ENCODE measurements around the gene RALGDS.

GRCh38 chr9:133098871-133099270, 22.2 kb downstream of the RALGDS start:
- no peak for TF ChIP-seq ZBTB26 (CRISPR knock-in tag; IDR thresholded peaks at IDR 0.05; ENCODE audit: borderline replicate concordance)
- TF ChIP-seq, protein P1, sequence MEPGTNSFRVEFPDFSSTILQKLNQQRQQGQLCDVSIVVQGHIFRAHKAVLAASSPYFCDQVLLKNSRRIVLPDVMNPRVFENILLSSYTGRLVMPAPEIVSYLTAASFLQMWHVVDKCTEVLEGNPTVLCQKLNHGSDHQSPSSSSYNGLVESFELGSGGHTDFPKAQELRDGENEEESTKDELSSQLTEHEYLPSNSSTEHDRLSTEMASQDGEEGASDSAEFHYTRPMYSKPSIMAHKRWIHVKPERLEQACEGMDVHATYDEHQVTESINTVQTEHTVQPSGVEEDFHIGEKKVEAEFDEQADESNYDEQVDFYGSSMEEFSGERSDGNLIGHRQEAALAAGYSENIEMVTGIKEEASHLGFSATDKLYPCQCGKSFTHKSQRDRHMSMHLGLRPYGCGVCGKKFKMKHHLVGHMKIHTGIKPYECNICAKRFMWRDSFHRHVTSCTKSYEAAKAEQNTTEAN (CRISPR knock-in tag; conservative IDR thresholded peaks at IDR 0.05), result no peak
- TF ChIP-seq, protein P2, sequence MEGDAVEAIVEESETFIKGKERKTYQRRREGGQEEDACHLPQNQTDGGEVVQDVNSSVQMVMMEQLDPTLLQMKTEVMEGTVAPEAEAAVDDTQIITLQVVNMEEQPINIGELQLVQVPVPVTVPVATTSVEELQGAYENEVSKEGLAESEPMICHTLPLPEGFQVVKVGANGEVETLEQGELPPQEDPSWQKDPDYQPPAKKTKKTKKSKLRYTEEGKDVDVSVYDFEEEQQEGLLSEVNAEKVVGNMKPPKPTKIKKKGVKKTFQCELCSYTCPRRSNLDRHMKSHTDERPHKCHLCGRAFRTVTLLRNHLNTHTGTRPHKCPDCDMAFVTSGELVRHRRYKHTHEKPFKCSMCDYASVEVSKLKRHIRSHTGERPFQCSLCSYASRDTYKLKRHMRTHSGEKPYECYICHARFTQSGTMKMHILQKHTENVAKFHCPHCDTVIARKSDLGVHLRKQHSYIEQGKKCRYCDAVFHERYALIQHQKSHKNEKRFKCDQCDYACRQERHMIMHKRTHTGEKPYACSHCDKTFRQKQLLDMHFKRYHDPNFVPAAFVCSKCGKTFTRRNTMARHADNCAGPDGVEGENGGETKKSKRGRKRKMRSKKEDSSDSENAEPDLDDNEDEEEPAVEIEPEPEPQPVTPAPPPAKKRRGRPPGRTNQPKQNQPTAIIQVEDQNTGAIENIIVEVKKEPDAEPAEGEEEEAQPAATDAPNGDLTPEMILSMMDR (CRISPR knock-in tag; IDR thresholded peaks at IDR 0.05), result no peak
- TF ChIP-seq SIN3A (IDR thresholded peaks at IDR 0.05; ENCODE audit: borderline replicate concordance, low read depth, low read length), result no peak
- TF ChIP-seq, protein P3, sequence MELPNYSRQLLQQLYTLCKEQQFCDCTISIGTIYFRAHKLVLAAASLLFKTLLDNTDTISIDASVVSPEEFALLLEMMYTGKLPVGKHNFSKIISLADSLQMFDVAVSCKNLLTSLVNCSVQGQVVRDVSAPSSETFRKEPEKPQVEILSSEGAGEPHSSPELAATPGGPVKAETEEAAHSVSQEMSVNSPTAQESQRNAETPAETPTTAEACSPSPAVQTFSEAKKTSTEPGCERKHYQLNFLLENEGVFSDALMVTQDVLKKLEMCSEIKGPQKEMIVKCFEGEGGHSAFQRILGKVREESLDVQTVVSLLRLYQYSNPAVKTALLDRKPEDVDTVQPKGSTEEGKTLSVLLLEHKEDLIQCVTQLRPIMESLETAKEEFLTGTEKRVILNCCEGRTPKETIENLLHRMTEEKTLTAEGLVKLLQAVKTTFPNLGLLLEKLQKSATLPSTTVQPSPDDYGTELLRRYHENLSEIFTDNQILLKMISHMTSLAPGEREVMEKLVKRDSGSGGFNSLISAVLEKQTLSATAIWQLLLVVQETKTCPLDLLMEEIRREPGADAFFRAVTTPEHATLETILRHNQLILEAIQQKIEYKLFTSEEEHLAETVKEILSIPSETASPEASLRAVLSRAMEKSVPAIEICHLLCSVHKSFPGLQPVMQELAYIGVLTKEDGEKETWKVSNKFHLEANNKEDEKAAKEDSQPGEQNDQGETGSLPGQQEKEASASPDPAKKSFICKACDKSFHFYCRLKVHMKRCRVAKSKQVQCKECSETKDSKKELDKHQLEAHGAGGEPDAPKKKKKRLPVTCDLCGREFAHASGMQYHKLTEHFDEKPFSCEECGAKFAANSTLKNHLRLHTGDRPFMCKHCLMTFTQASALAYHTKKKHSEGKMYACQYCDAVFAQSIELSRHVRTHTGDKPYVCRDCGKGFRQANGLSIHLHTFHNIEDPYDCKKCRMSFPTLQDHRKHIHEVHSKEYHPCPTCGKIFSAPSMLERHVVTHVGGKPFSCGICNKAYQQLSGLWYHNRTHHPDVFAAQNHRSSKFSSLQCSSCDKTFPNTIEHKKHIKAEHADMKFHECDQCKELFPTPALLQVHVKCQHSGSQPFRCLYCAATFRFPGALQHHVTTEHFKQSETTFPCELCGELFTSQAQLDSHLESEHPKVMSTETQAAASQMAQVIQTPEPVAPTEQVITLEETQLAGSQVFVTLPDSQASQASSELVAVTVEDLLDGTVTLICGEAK (IDR thresholded peaks at IDR 0.05), result no peak
- TF ChIP-seq, protein P3 (CRISPR knock-in tag; IDR thresholded peaks at IDR 0.05), result no peak
- no peak for TF ChIP-seq REST (IDR thresholded peaks at IDR 0.05; ENCODE audit: borderline replicate concordance in 1 of 2, low read depth in 1 of 2, low read length in 2 of 2)
- TF ChIP-seq ZZZ3 (CRISPR knock-in tag; IDR thresholded peaks at IDR 0.05; ENCODE audit: borderline replicate concordance), result no peak
- no peak for TF ChIP-seq PTBP1 (IDR thresholded peaks at IDR 0.05; ENCODE audit: low read depth, low read length, poor library complexity, severe bottlenecking)
- TF ChIP-seq ELF3 (CRISPR knock-in tag; IDR thresholded peaks at IDR 0.05), result no peak
- TF ChIP-seq CHD4 (IDR thresholded peaks at IDR 0.05; ENCODE audit: borderline replicate concordance, low read length), result no peak
- TF ChIP-seq ARID3A (IDR thresholded peaks at IDR 0.05; ENCODE audit: low read depth, low read length), result no peak
- TF ChIP-seq ZNF432 (CRISPR knock-in tag; IDR thresholded peaks at IDR 0.05; ENCODE audit: borderline replicate concordance), result no peak
